ENCODE results near the gene PLK3.
"Not testable (repeated sequence)": the region's sequence is repeated elsewhere in the genome, so short reads cannot be mapped to it uniquely, and the experiment has no call there.

The PLK3 gene

GRCh38 chr1:44788120-44788860, 11.9 kb upstream of the PLK3 start, which contains the start of gene BEST4:
BEST4 (minus strand) TSS chr1:44788170; CDS start chr1:44787705, 465 bp downstream.
- DNase-seq, result no peak

DNA sequence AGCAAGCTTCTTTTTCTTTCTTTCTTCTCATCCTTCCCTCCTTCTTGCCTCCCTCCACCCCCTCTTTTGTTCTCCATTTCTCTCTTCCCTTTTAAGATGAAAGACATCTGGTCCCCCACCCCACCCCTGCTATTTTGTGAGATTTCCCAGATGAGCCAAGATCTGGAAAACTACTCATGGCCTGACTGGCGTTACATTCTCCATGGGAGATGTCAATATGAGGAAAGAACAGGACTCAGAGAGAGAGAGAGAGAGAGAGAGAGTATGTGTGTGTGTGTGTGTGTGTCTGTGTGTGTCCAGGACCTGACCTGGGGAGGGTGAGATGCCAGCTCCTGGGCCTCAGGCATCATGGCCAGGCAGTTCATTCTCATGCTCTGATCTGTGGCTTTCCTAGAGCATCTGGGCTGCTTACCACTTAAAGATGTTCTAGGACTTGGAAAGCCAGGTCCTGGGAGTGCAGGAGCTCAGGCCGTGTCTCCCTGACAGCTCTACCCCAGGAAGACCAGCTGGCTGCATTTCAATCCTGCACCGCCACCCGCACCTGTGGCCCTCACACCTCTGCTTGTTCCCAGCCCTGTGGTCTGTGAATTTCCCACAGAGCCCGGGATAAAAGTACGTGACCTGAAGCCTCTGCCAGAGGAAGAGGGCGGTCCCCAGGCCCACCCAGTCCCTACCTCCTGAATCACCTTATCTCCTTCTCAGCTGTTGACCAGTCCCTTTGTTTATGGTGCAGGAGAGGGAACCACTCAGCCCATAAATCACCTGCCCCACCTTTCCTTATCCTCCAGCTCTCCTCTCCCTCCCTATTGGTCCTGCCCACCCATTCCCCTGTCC, 9.0 kb upstream of the PLK3 start:
- DNase-seq, result no peak

GRCh38 chr1:44792736-44793502, 7.3 kb upstream of the PLK3 start:
- no peak for DNase-seq

GRCh38 chr1:44797886-44798285, 2.3 kb upstream of the PLK3 start:
- DNase-seq, result not testable (repeated sequence)

- DNase-seq, result no peak
Measured at GRCh38 chr1:44798481-44799365, 1.5 kb upstream of the PLK3 start.

DNA sequence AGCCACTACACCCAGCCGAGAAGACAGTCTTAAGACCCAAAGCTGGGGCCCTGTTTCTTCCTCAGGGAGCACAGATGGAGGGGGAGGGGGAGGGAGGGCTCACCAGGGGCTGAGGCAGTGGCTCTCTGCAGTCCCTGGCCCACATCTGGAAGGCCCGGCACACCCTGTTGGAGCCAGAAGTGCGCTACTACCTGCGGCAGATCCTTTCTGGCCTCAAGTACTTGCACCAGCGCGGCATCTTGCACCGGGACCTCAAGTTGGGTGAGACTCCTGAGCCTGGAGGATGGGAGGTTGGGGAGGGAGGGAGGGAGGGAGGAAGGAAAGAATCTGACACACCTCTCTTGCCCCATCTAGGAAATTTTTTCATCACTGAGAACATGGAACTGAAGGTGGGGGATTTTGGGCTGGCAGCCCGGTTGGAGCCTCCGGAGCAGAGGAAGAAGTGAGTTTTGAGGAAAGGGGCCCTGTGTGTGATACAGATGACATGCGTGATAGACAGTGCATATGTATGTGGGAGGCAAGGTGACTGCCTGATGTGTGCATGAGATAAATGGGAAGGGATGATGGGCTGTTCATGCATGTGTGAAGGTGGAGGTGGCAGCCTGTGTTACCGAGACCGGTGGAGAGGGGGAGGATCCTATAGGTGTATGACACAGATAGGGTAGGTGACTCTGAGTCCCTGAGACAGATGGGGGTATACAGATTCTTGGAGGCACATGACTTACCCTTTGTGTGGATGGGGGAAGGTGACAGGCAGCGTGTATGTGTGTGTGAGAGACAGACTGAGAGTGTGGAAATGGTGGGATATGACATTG, 1.5 kb downstream of the PLK3 start:
- DNase-seq, result no peak

DNA sequence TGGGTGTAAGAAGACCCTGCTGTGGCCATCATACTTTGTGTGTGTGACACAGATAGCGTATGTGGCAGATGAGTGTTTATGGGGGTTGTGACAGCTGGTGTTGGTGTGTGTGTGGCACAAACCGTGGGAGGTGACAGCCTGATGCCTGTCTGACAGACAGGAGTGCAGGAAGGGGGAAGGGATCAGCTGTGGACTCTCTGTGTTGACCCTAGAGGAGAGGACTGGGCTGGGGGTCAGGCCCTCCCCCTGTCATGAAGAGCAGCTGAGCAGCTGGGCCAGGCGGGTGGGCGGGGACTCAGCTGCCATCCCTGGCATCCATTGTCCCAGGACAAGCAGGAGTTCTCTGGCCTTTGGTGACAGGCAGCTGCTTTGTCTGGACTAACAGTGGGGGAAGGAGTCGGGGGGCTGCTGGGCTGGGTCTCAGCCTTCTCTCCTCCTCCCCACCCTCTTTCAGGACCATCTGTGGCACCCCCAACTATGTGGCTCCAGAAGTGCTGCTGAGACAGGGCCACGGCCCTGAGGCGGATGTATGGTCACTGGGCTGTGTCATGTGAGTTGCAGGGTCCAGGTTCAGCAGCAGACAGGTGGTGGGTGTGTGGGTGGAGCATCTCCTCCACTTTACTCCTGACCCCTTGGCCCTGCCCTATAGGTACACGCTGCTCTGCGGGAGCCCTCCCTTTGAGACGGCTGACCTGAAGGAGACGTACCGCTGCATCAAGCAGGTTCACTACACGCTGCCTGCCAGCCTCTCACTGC, 2.3 kb downstream of the PLK3 start:
- no peak for DNase-seq

GRCh38 chr1:44803062-44803311, 2.8 kb downstream of the PLK3 start:
- DNase-seq, result no peak

- DNase-seq, result no peak
Measured at GRCh38 chr1:44803312-44804095, 3.3 kb downstream of the PLK3 start.

GRCh38 chr1:44805311-44806024, 5.3 kb downstream of the PLK3 start:
- DNase-seq, result no peak

GRCh38 chr1:44806025-44806703, 6.0 kb downstream of the PLK3 start:
- no peak for DNase-seq

GRCh38 chr1:44806704-44807363, 6.7 kb downstream of the PLK3 start, which contains the start of gene DYNLT4:
DYNLT4 (minus strand) TSS chr1:44807351; CDS start chr1:44806668, 683 bp downstream.
- no peak for DNase-seq

DNA sequence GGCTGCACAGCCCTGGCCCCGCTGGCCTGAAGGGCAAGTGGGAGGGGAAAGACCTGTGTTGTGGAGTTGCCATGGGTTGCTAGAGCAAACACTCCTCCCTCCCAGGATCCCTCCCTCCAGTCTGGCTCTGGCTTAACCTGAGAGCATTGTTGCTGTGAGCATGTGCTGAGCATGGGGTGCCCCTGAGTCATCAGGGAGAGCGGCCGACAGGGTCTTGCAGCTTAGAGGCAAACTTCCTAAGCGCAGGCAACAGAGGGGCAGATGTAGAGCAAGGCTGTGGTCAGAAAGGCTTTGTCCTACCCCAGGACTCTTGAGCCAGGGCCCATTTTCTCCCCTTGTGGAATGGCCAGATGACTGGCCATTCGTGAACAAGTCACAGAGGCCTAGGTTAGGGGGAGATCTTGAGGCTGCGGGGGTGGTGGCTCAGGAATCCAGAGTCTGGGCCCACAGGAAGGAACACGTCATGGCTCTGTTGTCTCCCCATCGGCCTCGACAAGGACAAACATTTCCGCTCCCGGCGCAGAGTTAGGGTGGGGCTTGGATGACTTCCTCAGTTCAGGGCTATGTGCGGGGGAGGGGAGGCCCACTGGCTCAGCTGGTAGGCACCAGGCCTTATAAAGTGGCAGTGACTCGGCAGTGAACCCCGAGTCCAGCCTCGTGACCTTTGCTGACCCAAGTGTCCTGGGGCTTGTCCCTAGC, 7.3 kb downstream of the PLK3 start:
- DNase-seq, result peak; percentile 85

DNA sequence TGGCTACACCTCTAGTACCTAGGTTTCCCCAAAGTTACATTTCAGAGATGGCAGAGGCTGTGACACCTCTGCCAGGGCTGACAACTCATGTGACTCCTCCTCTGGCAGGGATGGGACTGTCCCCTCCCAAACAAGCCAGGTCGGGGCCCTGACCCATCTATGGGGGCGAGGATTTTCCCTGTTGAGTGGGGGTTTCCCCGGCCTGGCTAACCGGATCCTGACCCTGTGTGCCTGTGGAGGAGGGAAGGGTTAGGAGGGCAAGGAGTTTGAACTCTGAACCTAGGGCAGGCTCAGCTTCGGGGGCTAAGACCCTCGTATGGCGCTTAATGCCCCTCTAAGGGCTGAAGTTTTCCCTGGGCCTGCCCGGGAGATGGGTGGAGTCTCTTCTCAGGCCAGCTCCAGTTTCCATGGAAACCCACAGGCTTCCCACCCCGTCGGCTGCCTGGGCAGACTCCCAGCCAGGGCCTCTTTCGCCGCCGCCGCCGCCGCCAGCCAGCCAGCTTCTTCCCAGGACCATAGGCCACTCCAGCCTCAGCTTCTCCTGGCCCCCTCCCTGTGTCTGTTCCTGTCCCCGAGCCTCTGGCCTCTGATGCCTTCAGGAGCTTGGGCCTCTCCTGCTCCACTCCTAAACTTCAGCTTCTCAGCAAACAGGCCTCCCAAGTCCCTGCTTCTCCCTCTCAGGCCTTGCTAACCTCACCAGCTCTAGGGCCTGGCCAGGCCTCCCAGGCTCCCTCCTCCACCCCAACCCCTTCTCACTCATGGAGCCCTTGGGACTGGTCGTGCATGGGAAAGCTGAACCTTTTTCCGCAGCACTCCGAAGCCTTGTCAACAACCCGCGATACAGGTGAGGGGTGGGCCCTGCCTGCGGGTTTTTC, 8.1 kb downstream of the PLK3 start, which contains the start of gene BTBD19:
BTBD19 (plus strand) TSS at position 461 of the 875 bp plus-strand sequence; CDS start at position 759, 298 bp downstream.
- no peak for DNase-seq

DNA sequence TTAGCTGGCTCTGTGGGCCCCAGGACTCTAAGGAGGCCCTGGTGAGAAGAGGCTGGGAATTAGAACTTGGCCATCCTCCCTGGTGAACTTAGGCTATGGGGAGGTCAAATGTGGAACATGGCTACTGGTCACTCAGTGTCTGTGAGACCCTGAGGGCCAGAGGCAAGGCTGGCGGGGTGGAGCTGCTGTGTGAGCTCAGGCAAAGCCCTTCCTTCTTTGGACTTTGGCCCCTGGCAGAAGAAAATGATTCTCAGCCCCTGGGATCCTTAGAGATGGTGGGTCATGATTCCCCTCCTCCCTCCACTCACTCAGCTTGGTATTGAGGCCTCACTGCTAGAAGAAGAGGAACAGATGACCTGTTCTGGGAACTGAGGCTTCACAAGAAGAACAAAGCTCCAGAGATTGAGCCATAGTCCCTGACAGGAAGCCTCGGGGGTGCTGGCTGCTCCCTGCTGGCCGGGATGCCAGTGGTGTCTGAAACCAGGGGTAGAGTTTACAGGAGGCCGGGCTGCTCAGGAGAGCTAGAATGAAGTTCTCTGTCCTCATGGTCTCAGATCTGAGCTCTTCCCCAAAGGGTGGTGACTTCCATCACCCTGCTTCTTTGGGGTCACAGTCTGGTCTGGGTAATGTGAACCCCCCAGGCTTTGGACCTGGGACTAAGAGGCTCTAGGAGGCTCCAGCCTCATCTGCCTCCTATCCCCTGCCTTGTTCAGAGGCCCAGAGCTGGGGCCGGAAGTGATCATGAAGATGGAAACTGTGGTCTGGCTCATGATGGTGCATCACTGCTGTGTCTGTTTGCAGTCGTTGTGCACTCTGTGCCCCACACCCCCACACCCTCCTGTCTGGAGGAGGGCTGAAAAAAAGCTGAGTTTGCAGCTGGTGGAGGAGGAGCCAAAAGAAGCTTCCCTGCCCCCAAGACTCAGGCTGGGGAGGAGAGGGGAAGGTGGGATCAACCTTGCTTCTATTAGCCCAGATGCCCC, 9.1 kb downstream of the PLK3 start:
- DNase-seq, result no peak

All from 8988T (cell line).